ENCODE measurements around the gene MLLT3.

Gene MLLT3

DNA sequence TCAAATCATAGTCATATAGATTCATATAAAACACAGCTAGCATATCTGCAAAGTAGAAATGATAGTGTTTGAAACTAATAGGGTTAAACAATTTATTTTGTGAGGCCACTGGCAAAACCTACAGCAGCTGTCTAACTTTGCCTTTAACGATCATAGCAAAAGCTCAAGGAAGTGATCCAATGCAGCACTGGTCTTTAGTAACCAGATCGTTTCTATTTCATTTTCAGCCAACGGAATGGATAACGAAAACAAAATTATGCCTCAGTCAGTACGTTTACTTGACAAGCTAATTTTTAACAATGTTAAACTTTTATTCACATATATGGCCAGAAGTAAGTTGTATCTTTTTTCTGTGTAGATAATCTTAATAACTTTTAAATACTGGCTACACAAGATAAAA is 17.7 kb downstream of the MLLT3 start:
- CTCF ChIA-PET, result interaction anchor here (0.6 to 2.5 kb wide), 7 partner anchors 8 to 53 kb away, joined by 3 to 12 read pairs (median 7); partner anchors contain the start of gene MLLT3
- TF ChIP-seq, protein P1, sequence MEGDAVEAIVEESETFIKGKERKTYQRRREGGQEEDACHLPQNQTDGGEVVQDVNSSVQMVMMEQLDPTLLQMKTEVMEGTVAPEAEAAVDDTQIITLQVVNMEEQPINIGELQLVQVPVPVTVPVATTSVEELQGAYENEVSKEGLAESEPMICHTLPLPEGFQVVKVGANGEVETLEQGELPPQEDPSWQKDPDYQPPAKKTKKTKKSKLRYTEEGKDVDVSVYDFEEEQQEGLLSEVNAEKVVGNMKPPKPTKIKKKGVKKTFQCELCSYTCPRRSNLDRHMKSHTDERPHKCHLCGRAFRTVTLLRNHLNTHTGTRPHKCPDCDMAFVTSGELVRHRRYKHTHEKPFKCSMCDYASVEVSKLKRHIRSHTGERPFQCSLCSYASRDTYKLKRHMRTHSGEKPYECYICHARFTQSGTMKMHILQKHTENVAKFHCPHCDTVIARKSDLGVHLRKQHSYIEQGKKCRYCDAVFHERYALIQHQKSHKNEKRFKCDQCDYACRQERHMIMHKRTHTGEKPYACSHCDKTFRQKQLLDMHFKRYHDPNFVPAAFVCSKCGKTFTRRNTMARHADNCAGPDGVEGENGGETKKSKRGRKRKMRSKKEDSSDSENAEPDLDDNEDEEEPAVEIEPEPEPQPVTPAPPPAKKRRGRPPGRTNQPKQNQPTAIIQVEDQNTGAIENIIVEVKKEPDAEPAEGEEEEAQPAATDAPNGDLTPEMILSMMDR (IDR thresholded peaks at IDR 0.05; ENCODE audit: control extremely low read depth, extremely low read depth, low read depth, missing control alignments), result no peak
- POLR2A ChIA-PET, result no interaction called here
- DNase-seq (ENCODE audit: extremely low spot score), result peak; percentile 20

DNA sequence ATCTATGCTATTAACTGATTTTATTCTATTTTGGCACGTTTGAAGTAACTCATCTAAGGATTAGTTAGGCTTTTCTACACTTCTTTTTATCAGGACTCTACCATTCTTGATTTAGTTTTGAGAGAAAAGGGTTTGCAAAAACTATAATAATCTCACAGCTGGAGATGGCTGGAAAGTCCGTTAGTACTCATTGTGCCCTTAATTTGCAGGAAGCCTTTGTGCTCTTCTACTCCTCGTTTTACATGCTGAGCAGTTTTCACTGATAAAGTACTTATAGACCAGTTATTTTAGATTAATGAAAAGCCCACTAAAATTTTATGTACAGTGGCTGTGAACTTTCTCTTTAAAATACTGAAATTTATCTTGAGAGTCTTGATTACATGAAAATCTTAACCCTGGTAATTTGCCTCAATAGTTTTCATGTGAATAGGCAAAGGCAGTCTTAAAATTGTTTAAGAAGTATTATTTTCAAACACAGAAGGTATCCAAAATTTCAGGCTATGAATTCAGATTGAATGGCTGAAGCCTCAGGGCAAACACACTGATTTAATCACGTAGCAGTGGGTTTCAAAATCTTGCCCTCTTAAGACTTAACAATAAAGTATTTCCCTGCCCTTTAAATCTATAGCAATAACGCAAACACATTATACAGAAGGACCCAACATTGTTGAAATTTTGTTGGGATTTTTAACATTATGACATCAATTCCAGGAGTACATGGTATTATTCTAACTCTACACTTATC is 18.6 kb downstream of the MLLT3 start:
- DNase-seq (ENCODE audit: extremely low spot score), result no peak
- ChIA-PET POLR2A (no interaction called here), CTCF (interaction anchor here (1.1 to 2.3 kb wide), 4 partner anchors 8 to 19 kb away, joined by 4 to 8 read pairs (median 7); partner anchors contain the start of gene MLLT3)
- TF ChIP-seq, protein P1 (IDR thresholded peaks at IDR 0.05; ENCODE audit: control extremely low read depth, extremely low read depth, low read depth, missing control alignments), result no peak

DNA sequence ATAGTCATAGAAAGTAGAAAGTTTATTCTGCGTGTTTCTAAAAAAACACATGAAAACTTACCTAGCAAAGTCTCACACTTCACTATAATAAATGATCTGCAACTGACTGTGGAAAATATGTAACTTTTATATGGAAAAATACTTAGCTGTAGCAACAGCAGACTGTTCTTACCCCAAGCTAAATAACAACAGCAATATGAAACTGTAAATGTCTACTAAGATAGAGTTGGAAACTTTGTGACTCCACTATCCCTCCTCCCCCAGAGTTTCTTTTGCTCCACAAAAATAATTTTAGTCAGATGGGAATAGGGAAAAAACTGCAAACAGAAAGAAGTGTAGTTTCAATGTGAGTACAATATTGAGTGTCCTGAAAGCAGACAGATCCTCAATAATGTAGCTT is 21.0 kb downstream of the MLLT3 start:
- TF ChIP-seq, protein P1 (IDR thresholded peaks at IDR 0.05; ENCODE audit: control extremely low read depth, extremely low read depth, low read depth, missing control alignments), result no peak
- ChIA-PET POLR2A (no interaction called here), CTCF (interaction anchor here (1.3 to 1.8 kb wide), 6 partner anchors 9 to 65 kb away, joined by 4 to 6 read pairs (median 6); partner anchors contain the start of gene MLLT3)
- DNase-seq (ENCODE audit: extremely low spot score), result no peak

DNA sequence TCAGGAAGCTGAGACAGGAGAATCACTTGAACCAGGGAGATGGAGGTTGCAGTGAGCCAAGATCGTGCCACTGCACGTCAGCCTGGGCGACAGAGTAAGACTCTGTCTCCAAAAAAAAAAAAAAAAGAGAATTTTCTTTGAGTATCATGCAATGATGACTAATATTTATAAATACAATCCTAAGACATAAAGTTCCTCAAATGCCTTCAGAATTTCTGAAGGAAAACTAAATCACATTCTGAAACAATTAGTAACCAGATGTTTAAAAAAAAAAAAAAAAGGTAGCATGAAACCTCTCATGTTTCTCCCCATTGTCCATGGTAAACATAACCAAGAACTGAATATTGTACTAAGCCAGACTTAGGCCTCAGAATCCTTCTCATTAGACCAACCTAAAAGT is 23.1 kb downstream of the MLLT3 start:
- no peak for DNase-seq (ENCODE audit: extremely low spot score)
- TF ChIP-seq, protein P1 (IDR thresholded peaks at IDR 0.05; ENCODE audit: control extremely low read depth, extremely low read depth, low read depth, missing control alignments), result no peak
- ChIA-PET CTCF (interaction anchor here (1.0 to 2.1 kb wide), 3 partner anchors 10 to 74 kb away, joined by 3 to 8 read pairs (median 3); no protein-coding TSS in a partner anchor), POLR2A (no interaction called here)

DNA sequence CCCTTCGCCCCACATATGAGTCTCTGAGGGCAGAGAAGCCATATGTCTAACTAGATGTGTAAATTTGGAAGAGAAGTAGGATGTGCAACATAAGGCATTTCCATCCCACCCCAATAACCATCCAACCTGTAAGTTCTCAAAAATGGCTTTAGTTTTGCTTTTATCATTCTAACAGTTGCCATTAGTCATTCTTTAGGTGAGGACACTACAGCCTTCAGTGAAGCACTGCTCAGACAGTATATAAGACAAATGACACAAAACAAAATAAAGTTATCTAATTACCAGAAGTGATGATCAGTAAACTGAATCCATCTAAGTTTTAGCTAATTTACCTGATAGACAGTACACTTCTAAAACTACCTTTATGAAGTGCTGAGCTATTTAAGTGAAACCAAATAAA is 23.9 kb downstream of the MLLT3 start:
- CTCF ChIA-PET, result interaction anchor here (1.2 to 2.1 kb wide), 2 partner anchors 11 to 14 kb away, joined by 4 to 8 read pairs; no protein-coding TSS in a partner anchor
- TF ChIP-seq, protein P1 (IDR thresholded peaks at IDR 0.05; ENCODE audit: control extremely low read depth, extremely low read depth, low read depth, missing control alignments), result no peak
- no peak for DNase-seq (ENCODE audit: extremely low spot score)
- POLR2A ChIA-PET, result no interaction called here

DNA sequence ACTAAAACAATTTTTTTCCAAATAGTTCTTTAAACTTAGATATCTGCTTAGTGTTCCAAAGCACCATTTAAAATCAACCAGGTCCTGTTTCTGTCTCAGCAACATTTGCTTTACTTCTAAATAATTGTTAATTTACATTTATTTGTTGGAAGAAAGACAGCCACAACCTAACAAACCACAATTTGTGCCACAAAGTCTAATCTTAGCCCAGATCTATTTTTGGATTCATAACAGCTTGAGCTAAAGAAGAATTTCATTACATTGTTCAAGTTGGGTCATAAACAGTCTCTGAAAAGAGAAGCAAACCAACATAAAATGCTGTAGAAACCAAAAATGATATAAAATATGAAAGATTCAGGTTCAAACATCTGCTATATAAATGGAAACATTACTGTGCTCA is 24.4 kb downstream of the MLLT3 start:
- TF ChIP-seq, protein P1 (IDR thresholded peaks at IDR 0.05; ENCODE audit: control extremely low read depth, extremely low read depth, low read depth, missing control alignments), result no peak
- CTCF ChIA-PET, result interaction anchor here (1.0 to 2.1 kb wide), 3 partner anchors 12 to 26 kb away, joined by 4 to 8 read pairs (median 5); no protein-coding TSS in a partner anchor
- DNase-seq (ENCODE audit: extremely low spot score), result no peak
- POLR2A ChIA-PET, result no interaction called here
